ENCODE data around the gene PACS2. TPM values are rescaled to one million over a fixed set of nuclear protein-coding genes. Genes with fewer than 3 reads are reported as not detected.
A peak's percentile ranks its signal among the peaks of the same experiment; 100 is the strongest.

The PACS2 gene
- total RNA-seq, 1 experiment from 2014 or later = 100 TPM

DNA sequence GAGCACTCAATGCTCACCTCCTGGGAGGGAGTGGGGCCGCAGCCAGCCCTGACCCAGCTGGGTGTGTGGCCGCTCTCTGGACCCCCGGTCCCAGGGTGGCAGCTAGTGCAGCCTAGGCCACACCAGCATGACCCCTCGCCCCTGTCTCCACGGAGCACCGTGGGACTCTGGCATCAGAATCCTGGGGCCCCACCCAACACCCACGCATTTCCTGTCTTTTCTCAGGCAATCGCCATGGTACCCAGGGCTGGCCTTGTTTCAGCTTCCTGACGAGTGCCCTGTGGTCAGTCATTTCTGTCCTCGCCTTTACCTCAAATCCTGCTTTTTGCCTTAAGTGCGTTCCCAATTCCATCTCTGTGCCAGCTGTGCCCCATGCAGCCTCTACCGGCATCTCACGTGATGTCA is 15.9 kb downstream of the PACS2 start:
- Mint-ChIP-seq H3K27me3 (ENCODE audit: low read depth) (no peaks in the 10 kb centered on the region), H3K4me3 (no peak overlapping the region), H3K27ac (no peak overlapping the region), H3K36me3 (no peaks in the 10 kb centered on the region), H3K9me3 (no peaks in the 10 kb centered on the region), H3K4me1 (peaks cover 52% of the 10 kb centered on the region)
- DNase-seq (ENCODE audit: low spot score) = no peak
- ChIA-PET POLR2A (interaction anchor here (1.0 kb wide), 1 partner anchor 103 kb away, joined by 3 read pairs; no protein-coding TSS in a partner anchor), CTCF (interaction anchor here (1.1 to 1.5 kb wide), 2 partner anchors 22 to 39 kb away, joined by 4 read pairs; no protein-coding TSS in a partner anchor)
- TF ChIP-seq, protein P1, sequence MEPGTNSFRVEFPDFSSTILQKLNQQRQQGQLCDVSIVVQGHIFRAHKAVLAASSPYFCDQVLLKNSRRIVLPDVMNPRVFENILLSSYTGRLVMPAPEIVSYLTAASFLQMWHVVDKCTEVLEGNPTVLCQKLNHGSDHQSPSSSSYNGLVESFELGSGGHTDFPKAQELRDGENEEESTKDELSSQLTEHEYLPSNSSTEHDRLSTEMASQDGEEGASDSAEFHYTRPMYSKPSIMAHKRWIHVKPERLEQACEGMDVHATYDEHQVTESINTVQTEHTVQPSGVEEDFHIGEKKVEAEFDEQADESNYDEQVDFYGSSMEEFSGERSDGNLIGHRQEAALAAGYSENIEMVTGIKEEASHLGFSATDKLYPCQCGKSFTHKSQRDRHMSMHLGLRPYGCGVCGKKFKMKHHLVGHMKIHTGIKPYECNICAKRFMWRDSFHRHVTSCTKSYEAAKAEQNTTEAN (CRISPR knock-in tag; IDR thresholded peaks at IDR 0.05) = no peak
- TF ChIP-seq ZNF121 (CRISPR knock-in tag; IDR thresholded peaks at IDR 0.05) = peak; percentile 63; the same call in 1 of the 2 replicates
- no peak for ATAC-seq

DNA sequence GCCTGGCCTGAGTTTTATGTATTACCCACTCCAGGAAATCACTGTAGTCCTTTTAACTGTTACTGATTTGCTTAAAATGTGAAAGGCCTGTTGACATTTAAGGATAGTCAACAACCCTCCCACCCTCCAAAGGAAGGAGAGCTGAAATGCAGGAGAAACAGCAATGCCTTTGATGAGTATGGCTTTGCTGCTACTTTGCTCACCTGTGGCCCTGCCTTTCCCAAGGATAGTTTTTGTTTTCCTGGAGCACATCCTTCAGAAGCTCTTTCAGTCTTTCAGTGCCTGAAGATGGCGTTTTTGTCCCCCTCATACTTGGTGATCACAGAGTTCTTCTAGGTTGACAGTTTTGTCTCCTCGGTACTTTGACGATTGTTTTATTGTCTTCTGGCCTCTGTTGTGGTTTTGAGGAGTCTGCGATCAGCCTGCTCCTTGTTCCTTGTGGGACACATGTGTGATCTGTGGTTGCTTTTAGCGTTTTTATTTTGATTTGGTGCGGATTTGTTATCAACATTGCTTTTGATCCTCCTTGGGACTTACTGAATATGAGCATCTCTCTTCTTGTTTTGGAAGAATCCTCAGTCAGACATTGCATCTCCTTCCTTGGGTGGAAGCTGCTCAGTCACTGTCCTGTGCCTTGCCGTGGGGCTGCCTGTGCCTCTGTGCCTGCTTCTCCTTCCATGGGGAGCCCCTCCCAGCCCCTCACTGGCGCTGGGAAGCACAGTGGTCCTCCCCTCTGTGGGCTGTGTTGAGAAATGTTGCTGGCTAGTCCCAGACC is 17.2 kb downstream of the PACS2 start:
- Mint-ChIP-seq H3K36me3 (peaks cover 2% of the 10 kb centered on the region; the same call in 1 of the 2 replicates), H3K27me3 (ENCODE audit: low read depth) (no peaks in the 10 kb centered on the region), H3K27ac (0 out of 2 replicates have a peak overlapping the region, but pooled peaks have one; percentile 12), H3K4me1 (peaks cover 42% of the 10 kb centered on the region), H3K9me3 (no peaks in the 10 kb centered on the region), H3K4me3 (no peak overlapping the region)
- ATAC-seq (no peak), DNase-seq (ENCODE audit: low spot score) (no peak)
- ChIA-PET POLR2A (no interaction called here), CTCF (interaction anchor here (1.3 kb wide), 1 partner anchor 20 kb away, joined by 3 read pairs; no protein-coding TSS in a partner anchor)
- TF ChIP-seq NFATC4 (CRISPR knock-in tag; IDR thresholded peaks at IDR 0.05) (no peak), TP53 (CRISPR knock-in tag; IDR thresholded peaks at IDR 0.05) (no peak), JAZF1 (CRISPR knock-in tag; IDR thresholded peaks at IDR 0.05) (no peak), SOX15 (CRISPR knock-in tag; IDR thresholded peaks at IDR 0.05) (no peak), KAT7 (CRISPR knock-in tag; IDR thresholded peaks at IDR 0.05; ENCODE audit: borderline replicate concordance) (no peak), NR3C1 (CRISPR knock-in tag; conservative IDR thresholded peaks at IDR 0.05; ENCODE audit: low read depth) (no peak), ZNF423 (CRISPR knock-in tag; IDR thresholded peaks at IDR 0.05) (no peak), NR1H2 (CRISPR knock-in tag; IDR thresholded peaks at IDR 0.05) (no peak), MYBL2 (CRISPR knock-in tag; IDR thresholded peaks at IDR 0.05) (no peak), ZNF121 (CRISPR knock-in tag; IDR thresholded peaks at IDR 0.05) (no peak), SP1 (CRISPR knock-in tag; conservative IDR thresholded peaks at IDR 0.05) (no peak)
- TF ChIP-seq, protein P2, sequence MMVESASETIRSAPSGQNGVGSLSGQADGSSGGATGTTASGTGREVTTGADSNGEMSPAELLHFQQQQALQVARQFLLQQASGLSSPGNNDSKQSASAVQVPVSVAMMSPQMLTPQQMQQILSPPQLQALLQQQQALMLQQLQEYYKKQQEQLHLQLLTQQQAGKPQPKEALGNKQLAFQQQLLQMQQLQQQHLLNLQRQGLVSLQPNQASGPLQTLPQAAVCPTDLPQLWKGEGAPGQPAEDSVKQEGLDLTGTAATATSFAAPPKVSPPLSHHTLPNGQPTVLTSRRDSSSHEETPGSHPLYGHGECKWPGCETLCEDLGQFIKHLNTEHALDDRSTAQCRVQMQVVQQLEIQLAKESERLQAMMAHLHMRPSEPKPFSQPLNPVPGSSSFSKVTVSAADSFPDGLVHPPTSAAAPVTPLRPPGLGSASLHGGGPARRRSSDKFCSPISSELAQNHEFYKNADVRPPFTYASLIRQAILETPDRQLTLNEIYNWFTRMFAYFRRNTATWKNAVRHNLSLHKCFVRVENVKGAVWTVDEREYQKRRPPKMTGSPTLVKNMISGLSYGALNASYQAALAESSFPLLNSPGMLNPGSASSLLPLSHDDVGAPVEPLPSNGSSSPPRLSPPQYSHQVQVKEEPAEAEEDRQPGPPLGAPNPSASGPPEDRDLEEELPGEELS (CRISPR knock-in tag; IDR thresholded peaks at IDR 0.05) = no peak
- TF ChIP-seq, protein P3, sequence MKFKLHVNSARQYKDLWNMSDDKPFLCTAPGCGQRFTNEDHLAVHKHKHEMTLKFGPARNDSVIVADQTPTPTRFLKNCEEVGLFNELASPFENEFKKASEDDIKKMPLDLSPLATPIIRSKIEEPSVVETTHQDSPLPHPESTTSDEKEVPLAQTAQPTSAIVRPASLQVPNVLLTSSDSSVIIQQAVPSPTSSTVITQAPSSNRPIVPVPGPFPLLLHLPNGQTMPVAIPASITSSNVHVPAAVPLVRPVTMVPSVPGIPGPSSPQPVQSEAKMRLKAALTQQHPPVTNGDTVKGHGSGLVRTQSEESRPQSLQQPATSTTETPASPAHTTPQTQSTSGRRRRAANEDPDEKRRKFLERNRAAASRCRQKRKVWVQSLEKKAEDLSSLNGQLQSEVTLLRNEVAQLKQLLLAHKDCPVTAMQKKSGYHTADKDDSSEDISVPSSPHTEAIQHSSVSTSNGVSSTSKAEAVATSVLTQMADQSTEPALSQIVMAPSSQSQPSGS (CRISPR knock-in tag; IDR thresholded peaks at IDR 0.05; ENCODE audit: borderline replicate concordance, low read depth) = no peak
- TF ChIP-seq, protein P4, sequence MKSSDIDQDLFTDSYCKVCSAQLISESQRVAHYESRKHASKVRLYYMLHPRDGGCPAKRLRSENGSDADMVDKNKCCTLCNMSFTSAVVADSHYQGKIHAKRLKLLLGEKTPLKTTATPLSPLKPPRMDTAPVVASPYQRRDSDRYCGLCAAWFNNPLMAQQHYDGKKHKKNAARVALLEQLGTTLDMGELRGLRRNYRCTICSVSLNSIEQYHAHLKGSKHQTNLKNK (CRISPR knock-in tag; IDR thresholded peaks at IDR 0.05) = no peak
- TF ChIP-seq, protein P5, sequence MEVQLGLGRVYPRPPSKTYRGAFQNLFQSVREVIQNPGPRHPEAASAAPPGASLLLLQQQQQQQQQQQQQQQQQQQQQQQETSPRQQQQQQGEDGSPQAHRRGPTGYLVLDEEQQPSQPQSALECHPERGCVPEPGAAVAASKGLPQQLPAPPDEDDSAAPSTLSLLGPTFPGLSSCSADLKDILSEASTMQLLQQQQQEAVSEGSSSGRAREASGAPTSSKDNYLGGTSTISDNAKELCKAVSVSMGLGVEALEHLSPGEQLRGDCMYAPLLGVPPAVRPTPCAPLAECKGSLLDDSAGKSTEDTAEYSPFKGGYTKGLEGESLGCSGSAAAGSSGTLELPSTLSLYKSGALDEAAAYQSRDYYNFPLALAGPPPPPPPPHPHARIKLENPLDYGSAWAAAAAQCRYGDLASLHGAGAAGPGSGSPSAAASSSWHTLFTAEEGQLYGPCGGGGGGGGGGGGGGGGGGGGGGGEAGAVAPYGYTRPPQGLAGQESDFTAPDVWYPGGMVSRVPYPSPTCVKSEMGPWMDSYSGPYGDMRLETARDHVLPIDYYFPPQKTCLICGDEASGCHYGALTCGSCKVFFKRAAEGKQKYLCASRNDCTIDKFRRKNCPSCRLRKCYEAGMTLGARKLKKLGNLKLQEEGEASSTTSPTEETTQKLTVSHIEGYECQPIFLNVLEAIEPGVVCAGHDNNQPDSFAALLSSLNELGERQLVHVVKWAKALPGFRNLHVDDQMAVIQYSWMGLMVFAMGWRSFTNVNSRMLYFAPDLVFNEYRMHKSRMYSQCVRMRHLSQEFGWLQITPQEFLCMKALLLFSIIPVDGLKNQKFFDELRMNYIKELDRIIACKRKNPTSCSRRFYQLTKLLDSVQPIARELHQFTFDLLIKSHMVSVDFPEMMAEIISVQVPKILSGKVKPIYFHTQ (CRISPR knock-in tag; IDR thresholded peaks at IDR 0.05) = no peak
- TF ChIP-seq, protein P6, sequence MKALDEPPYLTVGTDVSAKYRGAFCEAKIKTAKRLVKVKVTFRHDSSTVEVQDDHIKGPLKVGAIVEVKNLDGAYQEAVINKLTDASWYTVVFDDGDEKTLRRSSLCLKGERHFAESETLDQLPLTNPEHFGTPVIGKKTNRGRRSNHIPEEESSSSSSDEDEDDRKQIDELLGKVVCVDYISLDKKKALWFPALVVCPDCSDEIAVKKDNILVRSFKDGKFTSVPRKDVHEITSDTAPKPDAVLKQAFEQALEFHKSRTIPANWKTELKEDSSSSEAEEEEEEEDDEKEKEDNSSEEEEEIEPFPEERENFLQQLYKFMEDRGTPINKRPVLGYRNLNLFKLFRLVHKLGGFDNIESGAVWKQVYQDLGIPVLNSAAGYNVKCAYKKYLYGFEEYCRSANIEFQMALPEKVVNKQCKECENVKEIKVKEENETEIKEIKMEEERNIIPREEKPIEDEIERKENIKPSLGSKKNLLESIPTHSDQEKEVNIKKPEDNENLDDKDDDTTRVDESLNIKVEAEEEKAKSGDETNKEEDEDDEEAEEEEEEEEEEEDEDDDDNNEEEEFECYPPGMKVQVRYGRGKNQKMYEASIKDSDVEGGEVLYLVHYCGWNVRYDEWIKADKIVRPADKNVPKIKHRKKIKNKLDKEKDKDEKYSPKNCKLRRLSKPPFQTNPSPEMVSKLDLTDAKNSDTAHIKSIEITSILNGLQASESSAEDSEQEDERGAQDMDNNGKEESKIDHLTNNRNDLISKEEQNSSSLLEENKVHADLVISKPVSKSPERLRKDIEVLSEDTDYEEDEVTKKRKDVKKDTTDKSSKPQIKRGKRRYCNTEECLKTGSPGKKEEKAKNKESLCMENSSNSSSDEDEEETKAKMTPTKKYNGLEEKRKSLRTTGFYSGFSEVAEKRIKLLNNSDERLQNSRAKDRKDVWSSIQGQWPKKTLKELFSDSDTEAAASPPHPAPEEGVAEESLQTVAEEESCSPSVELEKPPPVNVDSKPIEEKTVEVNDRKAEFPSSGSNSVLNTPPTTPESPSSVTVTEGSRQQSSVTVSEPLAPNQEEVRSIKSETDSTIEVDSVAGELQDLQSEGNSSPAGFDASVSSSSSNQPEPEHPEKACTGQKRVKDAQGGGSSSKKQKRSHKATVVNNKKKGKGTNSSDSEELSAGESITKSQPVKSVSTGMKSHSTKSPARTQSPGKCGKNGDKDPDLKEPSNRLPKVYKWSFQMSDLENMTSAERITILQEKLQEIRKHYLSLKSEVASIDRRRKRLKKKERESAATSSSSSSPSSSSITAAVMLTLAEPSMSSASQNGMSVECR (CRISPR knock-in tag; IDR thresholded peaks at IDR 0.05; ENCODE audit: borderline replicate concordance) = no peak
- TF ChIP-seq, protein P7, sequence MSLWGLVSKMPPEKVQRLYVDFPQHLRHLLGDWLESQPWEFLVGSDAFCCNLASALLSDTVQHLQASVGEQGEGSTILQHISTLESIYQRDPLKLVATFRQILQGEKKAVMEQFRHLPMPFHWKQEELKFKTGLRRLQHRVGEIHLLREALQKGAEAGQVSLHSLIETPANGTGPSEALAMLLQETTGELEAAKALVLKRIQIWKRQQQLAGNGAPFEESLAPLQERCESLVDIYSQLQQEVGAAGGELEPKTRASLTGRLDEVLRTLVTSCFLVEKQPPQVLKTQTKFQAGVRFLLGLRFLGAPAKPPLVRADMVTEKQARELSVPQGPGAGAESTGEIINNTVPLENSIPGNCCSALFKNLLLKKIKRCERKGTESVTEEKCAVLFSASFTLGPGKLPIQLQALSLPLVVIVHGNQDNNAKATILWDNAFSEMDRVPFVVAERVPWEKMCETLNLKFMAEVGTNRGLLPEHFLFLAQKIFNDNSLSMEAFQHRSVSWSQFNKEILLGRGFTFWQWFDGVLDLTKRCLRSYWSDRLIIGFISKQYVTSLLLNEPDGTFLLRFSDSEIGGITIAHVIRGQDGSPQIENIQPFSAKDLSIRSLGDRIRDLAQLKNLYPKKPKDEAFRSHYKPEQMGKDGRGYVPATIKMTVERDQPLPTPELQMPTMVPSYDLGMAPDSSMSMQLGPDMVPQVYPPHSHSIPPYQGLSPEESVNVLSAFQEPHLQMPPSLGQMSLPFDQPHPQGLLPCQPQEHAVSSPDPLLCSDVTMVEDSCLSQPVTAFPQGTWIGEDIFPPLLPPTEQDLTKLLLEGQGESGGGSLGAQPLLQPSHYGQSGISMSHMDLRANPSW (CRISPR knock-in tag; conservative IDR thresholded peaks at IDR 0.05; ENCODE audit: low read depth) = no peak
